IMR-90 (cell line): ENCODE measurements around the gene GTPBP10. TPM values are rescaled to one million over a fixed set of nuclear protein-coding genes. Genes with fewer than 3 reads are reported as not detected.

Source experiments
- ATAC-seq: fragments of 200-7000 bp; cut with Tn5 transposase; 2 replicates; pipeline ENCODE4 v1.9.1; 2020; ENCODE audit warnings: low read depth, mild to moderate bottlenecking, moderate library complexity
- BruUV-seq: library from RNA; stranded (reverse); fragments of 400-500 nt; replicated peaks from 2 replicates; lab custom pipeline; 2021; lab: Mats Ljungman, UMichigan
- CTCF ChIA-PET: fragments of 300-600 bp; formaldehyde crosslinking; extraction: SDS; loops from one replicate; lab custom pipeline; 2021; ENCODE audit warnings: antibody characterized with exemption; lab: Yijun Ruan, JAX
- POLR2A ChIA-PET: fragments of 300-600 bp; sonication (Branson Sonifier 250); formaldehyde crosslinking; loops from one replicate; lab custom pipeline; 2022; ENCODE audit warnings: antibody characterized with exemption; ENCODE audit not compliant: unreplicated experiment; lab: Charles Lee
- DNase-seq: peaks from one replicate; pipeline ENCODE4 v3.0.0; 2013
- H2AFZ ChIP-seq: replicated peaks from 2 replicates; pipeline ENCODE3; 2013; ENCODE audit warnings: low read length, mild to moderate bottlenecking; ENCODE audit not compliant: poor library complexity
- H2AK5ac ChIP-seq: 2 replicates; pipeline ENCODE4 v1.6.1; 2013; ENCODE audit warnings: low read depth, low read length, inconsistent platforms
- H2AK9ac ChIP-seq: replicated peaks from 2 replicates; pipeline ENCODE3; 2013; ENCODE audit warnings: mild to moderate bottlenecking, low read depth, low read length, moderate library complexity; ENCODE audit not compliant: poor library complexity
- H2BK120ac ChIP-seq: 2 replicates; pipeline ENCODE4 v1.6.1; 2013; ENCODE audit warnings: low read depth, low read length, inconsistent platforms
- H2BK15ac ChIP-seq: 3 replicates; pipeline ENCODE4 v1.6.1; 2013; ENCODE audit warnings: low read depth, low read length, inconsistent platforms
- H2BK20ac ChIP-seq: 2 replicates; pipeline ENCODE4 v1.6.1; 2013; ENCODE audit warnings: low read depth, mild to moderate bottlenecking, inconsistent platforms, low read length, moderate library complexity
- H2BK5ac ChIP-seq: 2 replicates; pipeline ENCODE4 v1.6.1; 2013; ENCODE audit warnings: mild to moderate bottlenecking, low read depth, low read length, inconsistent platforms; ENCODE audit not compliant: poor library complexity, severe bottlenecking
- H3K14ac ChIP-seq: replicated peaks from 2 replicates; pipeline ENCODE4 v1.6.1; 2013; ENCODE audit warnings: low read depth, low read length, inconsistent platforms
- H3K18ac ChIP-seq: 2 replicates; pipeline ENCODE4 v1.6.1; 2013; ENCODE audit warnings: low read depth, low read length, control low read depth
- H3K23ac ChIP-seq: 2 replicates; pipeline ENCODE4 v1.6.1; 2013; ENCODE audit warnings: low read depth, low read length, inconsistent platforms
- H3K27ac ChIP-seq: 2 replicates; pipeline ENCODE4 v1.5.1; 2013; ENCODE audit warnings: mild to moderate bottlenecking, control low read depth, low read length; ENCODE audit not compliant: insufficient read depth
- H3K27me3 ChIP-seq: 2 replicates; pipeline ENCODE4 v1.6.1; 2013; ENCODE audit warnings: low read length; ENCODE audit not compliant: control insufficient read depth, insufficient read depth
- H3K36me3 ChIP-seq: 2 replicates; pipeline ENCODE4 v1.6.1; 2013; ENCODE audit warnings: low read length, mixed read lengths; ENCODE audit not compliant: control insufficient read depth, insufficient read depth
- H3K4ac ChIP-seq: 2 replicates; pipeline ENCODE4 v1.6.1; 2013; ENCODE audit warnings: low read depth, low read length, inconsistent platforms
- H3K4me1 ChIP-seq: 2 replicates; pipeline ENCODE4 v1.6.1; 2013; ENCODE audit warnings: low read length, mixed read lengths; ENCODE audit not compliant: control insufficient read depth, insufficient read depth
- H3K4me2 ChIP-seq: 2 replicates; pipeline ENCODE4 v1.6.1; 2013; ENCODE audit warnings: low read depth, mild to moderate bottlenecking, control low read depth, low read length, moderate library complexity
- H3K4me3 ChIP-seq: 2 replicates; pipeline ENCODE4 v1.5.1; 2013; ENCODE audit warnings: low read depth, mild to moderate bottlenecking, control low read depth, low read length, moderate library complexity; ENCODE audit not compliant: insufficient read depth
- H3K56ac ChIP-seq: 2 replicates; pipeline ENCODE4 v1.6.1; 2013; ENCODE audit warnings: low read length, inconsistent platforms; ENCODE audit not compliant: insufficient read depth; ENCODE audit errors: extremely low read depth
- H3K79me1 ChIP-seq, 2 experiments: 2 replicates each; pipeline ENCODE4 v1.6.1; 2013; ENCODE audit warnings: low read length in 2 of 2, inconsistent platforms in 1 of 2, low read depth in 1 of 2
- H3K9ac ChIP-seq: 2 replicates; pipeline ENCODE4 v1.6.1; 2013; ENCODE audit warnings: low read depth, low read length, control low read depth
- H3K9me1 ChIP-seq: 2 replicates; pipeline ENCODE4 v1.6.1; 2013; ENCODE audit warnings: low read length, inconsistent platforms; ENCODE audit not compliant: insufficient read depth
- H3K9me3 ChIP-seq: 2 replicates; pipeline ENCODE4 v1.6.1; 2013; ENCODE audit warnings: low read length; ENCODE audit not compliant: control insufficient read depth, insufficient read depth
- H4K20me1 ChIP-seq: 2 replicates; pipeline ENCODE4 v1.6.1; 2013; ENCODE audit warnings: low read length, inconsistent platforms; ENCODE audit not compliant: insufficient read depth
- H4K5ac ChIP-seq: 2 replicates; pipeline ENCODE4 v1.6.1; 2013; ENCODE audit warnings: mild to moderate bottlenecking, low read depth, low read length, control low read depth
- H4K8ac ChIP-seq, 2 experiments: 2 replicates each; pipeline ENCODE4 v1.6.1; 2013; ENCODE audit warnings: low read depth in 2 of 2, low read length in 2 of 2, control low read depth in 1 of 2, inconsistent platforms in 1 of 2
- H4K91ac ChIP-seq: 2 replicates; pipeline ENCODE4 v1.6.1; 2013; ENCODE audit warnings: low read depth, low read length, inconsistent platforms; ENCODE audit not compliant: insufficient read depth
- MXI1 ChIP-seq: IDR thresholded peaks from 2 replicates; pipeline ENCODE4 v1.6.1; 2012; ENCODE audit warnings: low read depth, mild to moderate bottlenecking, low read length, moderate library complexity, borderline replicate concordance
- dilution Hi-C: fragments of 300-500 bp; cut with HindIII; formaldehyde crosslinking; loops from one replicate; pipeline ENCODE4 v1.14.3; 2018; ENCODE audit warnings: low sequenced_read_pairs; ENCODE audit not compliant: unreplicated experiment
- in situ Hi-C: fragments of 300-500 bp; cut with MboI; formaldehyde crosslinking; loops from 3 replicates; pipeline ENCODE4 v1.14.3; 2019; ENCODE audit warnings: low sequenced_read_pairs, inconsistent platforms, mixed read lengths
- intact Hi-C: fragments of 100-400 bp; cut with micrococcal nuclease; formaldehyde crosslinking; loops from 2 replicates; pipeline ENCODE4 v1.10.0; 2022
- polyA plus RNA-seq, 3 experiments: library from polyadenylated mRNA; depleted of rRNA; stranded (reverse); fragments of >200 nt; gene quantifications; 2 replicates each; pipeline ENCODE4 v1.2.3, GENCODE V29; 2012; ENCODE audit warnings: low replicate concordance in 1 of 3
- total RNA-seq: library from RNA; depleted of rRNA; stranded (reverse); fragments of >200 nt; gene quantifications from 2 replicates; pipeline ENCODE4 v1.2.3, GENCODE V29; 2012

GTPBP10 gene
- total and polyA plus RNA-seq, 2 of the 4 experiments (the other 2 are of a cell fraction), result 11.5 to 12.8 TPM

- no TSS peak for BruUV-seq
- H2BK15ac ChIP-seq, result no peak overlapping the region
- ChIA-PET POLR2A (no interaction called here), CTCF (interaction anchor here (2.3 kb wide), 1 partner anchor 7 kb away, joined by 7 read pairs; no protein-coding TSS in a partner anchor)
- no peaks in the 10 kb centered on the region for H3K79me1 ChIP-seq
- H2BK20ac ChIP-seq, result no peak overlapping the region
- ATAC-seq, result no peak
- intact Hi-C loops (no loop called here), in situ Hi-C loops (loop anchor here (25.0 kb wide), 1 partner anchor 1524 kb away; the partner anchor contains the start of gene TEX47), dilution Hi-C loops (no loop called here)
- no peak overlapping the region for H2AFZ ChIP-seq
- H3K9me1 ChIP-seq, result no peaks in the 10 kb centered on the region
- no peak overlapping the region for H2AK5ac ChIP-seq
- H3K9me3 ChIP-seq, result no peaks in the 10 kb centered on the region
- H2BK5ac ChIP-seq, result no peak overlapping the region
- H3K4me2 ChIP-seq, result no peak overlapping the region
- H3K36me3 ChIP-seq, result no peaks in the 10 kb centered on the region
- DNase-seq, result no peak
- H3K4me1 ChIP-seq, result no peaks in the 10 kb centered on the region
- no peak overlapping the region for H4K91ac ChIP-seq
- H3K18ac ChIP-seq, result no peak overlapping the region
- H4K5ac ChIP-seq, result no peak overlapping the region
- no peak for TF ChIP-seq MXI1
- no peak overlapping the region for H3K23ac ChIP-seq
- H4K8ac ChIP-seq, result no peak overlapping the region
- no peak overlapping the region for H3K27ac ChIP-seq
- no peak overlapping the region for H3K4me3 ChIP-seq
- H3K9ac ChIP-seq, result no peak overlapping the region
- H4K20me1 ChIP-seq, result no peaks in the 10 kb centered on the region
- H2BK120ac ChIP-seq, result no peak overlapping the region
- no peak overlapping the region for H3K56ac ChIP-seq
- H3K14ac ChIP-seq, result no peak overlapping the region
- no peak overlapping the region for H2AK9ac ChIP-seq
- no peak overlapping the region for H3K4ac ChIP-seq
- H3K27me3 ChIP-seq, result no peaks in the 10 kb centered on the region
Observed at GRCh38 chr7:90311175-90311574, 35.3 kb upstream of the GTPBP10 start.
